Mammary epithelial cell (primary cell): ENCODE results near the gene EEFSEC.

Source experiments
- EZH2 ChIP-seq: IDR thresholded peaks from 2 replicates; pipeline ENCODE4 v1.6.1; 2012; ENCODE audit warnings: low read length, inconsistent platforms, borderline replicate concordance
- TF ChIP-seq, protein P1 (sequence below), 2 donors: IDR thresholded peaks in 1 of 2; conservative IDR thresholded peaks in 1 of 2; 2 replicates each; pipeline ENCODE4 v1.5.1; 2011 to 2012; ENCODE audit warnings: inconsistent platforms in 2 of 2, low read length in 2 of 2, mild to moderate bottlenecking in 2 of 2, control low read depth in 1 of 2, low read depth in 1 of 2; ENCODE audit not compliant: insufficient read depth in 1 of 2; ENCODE audit errors: extremely low read depth in 1 of 2

DNA sequence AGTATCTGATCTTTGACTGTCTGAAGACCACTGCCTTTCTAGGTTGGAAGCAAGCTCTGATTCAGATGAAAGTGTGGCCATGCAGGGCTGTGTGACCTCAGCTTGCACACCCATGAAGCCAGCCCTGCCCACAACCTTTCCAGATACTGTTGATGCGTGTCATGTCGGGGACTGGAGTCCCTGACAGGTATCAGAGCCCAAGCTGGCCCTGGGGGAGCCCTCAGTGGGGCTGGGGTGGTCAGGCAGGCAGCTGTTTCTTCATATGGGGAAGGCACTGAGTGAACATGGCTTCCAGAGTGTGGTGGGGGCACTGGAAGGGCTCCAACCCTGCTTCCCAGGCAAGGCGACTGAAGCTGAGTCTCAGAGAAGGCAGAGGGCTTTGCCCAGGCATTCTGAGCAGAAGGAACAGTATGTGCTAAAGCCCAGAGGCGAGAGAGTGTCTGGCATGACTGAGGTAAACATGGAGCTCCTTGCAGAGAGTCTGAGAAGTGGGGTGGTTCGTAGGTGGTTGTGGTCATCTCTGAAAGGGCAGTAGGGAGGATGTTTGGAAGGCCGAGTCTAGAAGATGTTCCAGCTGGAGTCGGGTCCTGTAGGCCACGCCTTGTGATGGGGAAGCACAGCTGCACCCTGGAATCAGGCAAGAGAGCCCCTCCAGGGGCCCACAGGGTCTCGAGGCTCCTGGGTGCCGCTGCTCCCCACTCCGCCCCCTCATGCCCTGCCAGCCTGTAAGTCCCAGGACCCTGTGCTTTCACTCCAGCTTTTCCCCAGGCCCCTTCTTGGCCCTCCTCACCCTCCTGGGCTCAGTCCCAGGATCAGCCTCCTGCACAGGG, 122.2 kb downstream of the EEFSEC start:
- TF ChIP-seq, protein P1, sequence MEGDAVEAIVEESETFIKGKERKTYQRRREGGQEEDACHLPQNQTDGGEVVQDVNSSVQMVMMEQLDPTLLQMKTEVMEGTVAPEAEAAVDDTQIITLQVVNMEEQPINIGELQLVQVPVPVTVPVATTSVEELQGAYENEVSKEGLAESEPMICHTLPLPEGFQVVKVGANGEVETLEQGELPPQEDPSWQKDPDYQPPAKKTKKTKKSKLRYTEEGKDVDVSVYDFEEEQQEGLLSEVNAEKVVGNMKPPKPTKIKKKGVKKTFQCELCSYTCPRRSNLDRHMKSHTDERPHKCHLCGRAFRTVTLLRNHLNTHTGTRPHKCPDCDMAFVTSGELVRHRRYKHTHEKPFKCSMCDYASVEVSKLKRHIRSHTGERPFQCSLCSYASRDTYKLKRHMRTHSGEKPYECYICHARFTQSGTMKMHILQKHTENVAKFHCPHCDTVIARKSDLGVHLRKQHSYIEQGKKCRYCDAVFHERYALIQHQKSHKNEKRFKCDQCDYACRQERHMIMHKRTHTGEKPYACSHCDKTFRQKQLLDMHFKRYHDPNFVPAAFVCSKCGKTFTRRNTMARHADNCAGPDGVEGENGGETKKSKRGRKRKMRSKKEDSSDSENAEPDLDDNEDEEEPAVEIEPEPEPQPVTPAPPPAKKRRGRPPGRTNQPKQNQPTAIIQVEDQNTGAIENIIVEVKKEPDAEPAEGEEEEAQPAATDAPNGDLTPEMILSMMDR (conservative IDR thresholded peaks at IDR 0.05 in 1 of 2, IDR thresholded peaks at IDR 0.05 in 1 of 2; ENCODE audit: extremely low read depth in 1 of 2, insufficient read depth in 1 of 2, low read depth in 1 of 2, low read length in 2 of 2), result no peak
- no peak for TF ChIP-seq EZH2
